Lower lobe of right lung (tissue), 2 donors: ENCODE measurements around the gene PCNX4. TPM values are rescaled to one million over a fixed set of nuclear protein-coding genes. Genes with fewer than 3 reads are reported as not detected.
"Not testable (repeated sequence)": the region's sequence is repeated elsewhere in the genome, so short reads cannot be mapped to it uniquely, and the experiment has no call there.

Source experiments
- ATAC-seq, 2 donors: fragments of 200-7000 bp; cut with Tn5 transposase; one replicate each; pipeline ENCODE4 v1.9.1; 2020 to 2022; ENCODE audit warnings: mild to moderate bottlenecking in 2 of 2, moderate library complexity in 2 of 2
- DNase-seq: peaks from one replicate; pipeline ENCODE4 v3.0.0-alpha.2; 2020
- H3K27ac ChIP-seq: fragments of 200-600 bp; one replicate; pipeline ENCODE4 v1.8.0; 2022
- H3K27me3 ChIP-seq: fragments of 200-600 bp; one replicate; pipeline ENCODE4 v1.8.0; 2022; ENCODE audit warnings: low read depth
- H3K36me3 ChIP-seq: fragments of 200-600 bp; one replicate; pipeline ENCODE4 v1.8.0; 2022; ENCODE audit warnings: mild to moderate bottlenecking
- H3K4me1 ChIP-seq: fragments of 200-600 bp; one replicate; pipeline ENCODE4 v1.8.0; 2022
- H3K4me3 ChIP-seq: fragments of 200-600 bp; one replicate; pipeline ENCODE4 v1.8.0; 2022; ENCODE audit warnings: mild to moderate bottlenecking
- H3K9me3 ChIP-seq: fragments of 200-600 bp; one replicate; pipeline ENCODE4 v1.8.0; 2022
- CTCF ChIP-seq: fragments of 200-600 bp; IDR thresholded peaks from one replicate; pipeline ENCODE4 v1.8.0; 2022; ENCODE audit warnings: antibody characterized with exemption, mild to moderate bottlenecking
- intact Hi-C: fragments of 100-400 bp; cut with DNase I; formaldehyde crosslinking; loops from one replicate; pipeline ENCODE4 v1.11.0; 2022
- long read RNA-seq: library from polyadenylated mRNA; unstranded; transcript quantifications from one replicate; pipeline ENCODE4 v2.0.0, GENCODE V29; 2021
- total RNA-seq: library from RNA; stranded (reverse); fragmentation: NEBNext Ultra II Directional; extraction: Animal tissue kit (Norgen Biotek cat#: 25700); gene quantifications from one replicate; pipeline ENCODE4 v1.2.1, GENCODE V29; 2021
- donor health status: DM: no; HTN: yes; CAD: no; lungs with severe emphysema.

The PCNX4 gene
- total RNA-seq: 36.1 TPM
- long read RNA-seq, full-length matches to known transcripts: 1 of 15 reads
- long read RNA-seq, partial matches to known transcripts: 2 of 15 reads
- long read RNA-seq, other reads (novel, unspliced or antisense): 12 of 15 reads

- ATAC-seq: peak; percentile 99
Observed at GRCh38 chr14:60091550-60092525, at the start of gene PCNX4. TSS of gene PCNX4 (plus strand) at chr14:60091923. CDS start at chr14:60107639, 15,716 bp downstream.

GRCh38 chr14:60047976-60048375 lies 43.7 kb upstream of the PCNX4 start:
- H3K4me3 ChIP-seq, intact Hi-C loops, H3K27ac ChIP-seq, H3K27me3 ChIP-seq, H3K36me3 ChIP-seq, H3K4me1 ChIP-seq, ATAC-seq, H3K9me3 ChIP-seq, DNase-seq: not testable (repeated sequence)

More at GRCh38 chr14:60091550-60092525, at the start of gene PCNX4:
- TF ChIP-seq CTCF: no peak
- no peaks in the 10 kb centered on the region for H3K9me3 ChIP-seq
- H3K4me3 ChIP-seq: peak within 1 kb of the TSS; percentile 78
- no peaks in the 10 kb centered on the region for H3K36me3 ChIP-seq
- intact Hi-C loops: no loop called here
- peaks cover 45% of the 10 kb centered on the region for H3K4me1 ChIP-seq
- H3K27ac ChIP-seq: peak within 1 kb of the TSS; percentile 97
- no peaks in the 10 kb centered on the region for H3K27me3 ChIP-seq
- DNase-seq: peak; percentile 98

- Histone ChIP-seq H3K27ac (no peak overlapping the region), H3K9me3 (no peaks in the 10 kb centered on the region), H3K36me3 (no peaks in the 10 kb centered on the region), H3K27me3 (peaks cover 4% of the 10 kb centered on the region), H3K4me3 (no peak overlapping the region), H3K4me1 (no peaks in the 10 kb centered on the region)
- DNase-seq (no peak), ATAC-seq (peak in 1 of 2 donors; percentile 9)
- intact Hi-C loops: no loop called here
- TF ChIP-seq CTCF: no peak
Observed at GRCh38 chr14:60051721-60052221, 40.0 kb upstream of the PCNX4 start.

GRCh38 chr14:60058087-60058486 lies 33.6 kb upstream of the PCNX4 start:
- DNase-seq (no peak), ATAC-seq (no peak)
- Histone ChIP-seq H3K4me3 (no peak overlapping the region), H3K27ac (no peak overlapping the region), H3K27me3 (no peaks in the 10 kb centered on the region), H3K9me3 (no peaks in the 10 kb centered on the region), H3K4me1 (no peaks in the 10 kb centered on the region), H3K36me3 (no peaks in the 10 kb centered on the region)
- TF ChIP-seq CTCF: no peak
- intact Hi-C loops: no loop called here

GRCh38 chr14:60061371-60061770 lies 30.4 kb upstream of the PCNX4 start:
- H3K36me3 ChIP-seq: no peaks in the 10 kb centered on the region
- DNase-seq (no peak), ATAC-seq (no peak)
- H3K4me1 ChIP-seq: no peaks in the 10 kb centered on the region
- H3K4me3 ChIP-seq: no peak overlapping the region
- intact Hi-C loops: loop anchor here (5.0 kb wide), 1 partner anchor 121 kb away; no protein-coding TSS in a partner anchor
- TF ChIP-seq CTCF: no peak
- no peak overlapping the region for H3K27ac ChIP-seq
- no peaks in the 10 kb centered on the region for H3K9me3 ChIP-seq
- H3K27me3 ChIP-seq: no peaks in the 10 kb centered on the region
